K562 (cell line): Measurements from ENCODE around the gene MEA1. TPM values are rescaled to one million over a fixed set of nuclear protein-coding genes. Genes with fewer than 3 reads are reported as not detected.

Source experiments
- CHAMP1 ChIP-seq: fragments of 450-650 bp; IDR thresholded peaks from 2 replicates; pipeline ENCODE4 v1.6.1; 2016; ENCODE audit warnings: mild to moderate bottlenecking
- CTBP1 ChIP-seq: fragments of 450-650 bp; IDR thresholded peaks from 2 replicates; pipeline ENCODE4 v1.6.1; 2016; ENCODE audit warnings: borderline replicate concordance
- IFI16 ChIP-seq: fragments of 250-450 bp; sonication (Bioruptor Pico); IDR thresholded peaks from 2 replicates; pipeline ENCODE4 v2.1.2; 2022; ENCODE audit warnings: mild to moderate bottlenecking, inconsistent platforms
- JUND ChIP-seq, 2 experiments: IDR thresholded peaks; 2 replicates in 1 of 2; 3 replicates in 1 of 2; pipeline ENCODE4 v1.6.1; 2011; ENCODE audit warnings: borderline replicate concordance in 2 of 2, low read depth in 2 of 2, low read length in 2 of 2, improper control_type of control experiment in 1 of 2, missing biosample characterization in 1 of 2, missing genetic modification characterization in 1 of 2, missing genetic modification reagents in 1 of 2
- KHSRP ChIP-seq: fragments of 450-650 bp; IDR thresholded peaks from 2 replicates; pipeline ENCODE4 v1.6.1; 2017
- MAX ChIP-seq: sonication (generic); formaldehyde crosslinking; IDR thresholded peaks from 2 replicates; pipeline ENCODE4 v1.9.0; 2022; ENCODE audit warnings: mild to moderate bottlenecking, missing genetic modification reagents
- MAZ ChIP-seq, 2 experiments: fragments of 450-650 bp in 1 of 2; sonication (generic) in 1 of 2; formaldehyde crosslinking; IDR thresholded peaks in 1 of 2; conservative IDR thresholded peaks in 1 of 2; 2 replicates each; pipeline versions ENCODE4 v1.4.0 to v1.5.0; 2020; ENCODE audit warnings: mild to moderate bottlenecking in 1 of 2, missing genetic modification reagents in 1 of 2
- MCM7 ChIP-seq, 2 experiments: fragments of 450-650 bp; IDR thresholded peaks; 2 replicates each; pipeline ENCODE4 v1.6.1; 2016 to 2018
- MEF2D ChIP-seq: conservative IDR thresholded peaks from 2 replicates; pipeline ENCODE4 v1.6.1; 2016; ENCODE audit warnings: low read depth, missing genetic modification characterization, missing compliant biosample characterization
- MYNN ChIP-seq, 2 experiments: sonication (generic); formaldehyde crosslinking in 1 of 2; IDR thresholded peaks; 2 replicates each; pipeline versions ENCODE4 v1.5.0 to v1.6.1; 2016 to 2020; ENCODE audit warnings: antibody characterized with exemption in 1 of 2, missing genetic modification reagents in 1 of 2
- PTRF ChIP-seq: fragments of 450-650 bp; IDR thresholded peaks from 2 replicates; pipeline ENCODE4 v1.6.1; 2016; ENCODE audit warnings: mild to moderate bottlenecking, missing genetic modification characterization, missing compliant biosample characterization
- RBM39 ChIP-seq: fragments of 200-400 bp; formaldehyde crosslinking; optimal IDR thresholded peaks from 2 replicates; pipeline ENCODE3; 2018; ENCODE audit warnings: low read depth, low read length
- SPI1 ChIP-seq: IDR thresholded peaks from 2 replicates; pipeline ENCODE4 v1.6.1; 2011; ENCODE audit warnings: low read depth, low read length, control low read depth, borderline replicate concordance
- TCF3 ChIP-seq: sonication (generic); formaldehyde crosslinking; IDR thresholded peaks from 2 replicates; pipeline ENCODE4 v1.4.0; 2020; ENCODE audit warnings: mild to moderate bottlenecking, missing genetic modification reagents
- YY1 ChIP-seq, 3 experiments: IDR thresholded peaks; 2 replicates each; pipeline ENCODE4 v1.6.1; 2011; ENCODE audit warnings: low read length in 2 of 3, mild to moderate bottlenecking in 2 of 3, moderate library complexity in 2 of 3, borderline replicate concordance in 1 of 3, control low read depth in 1 of 3, low read depth in 1 of 3; ENCODE audit not compliant: insufficient read depth in 3 of 3, insufficient replicate concordance in 2 of 3, control insufficient read depth in 1 of 3, insufficient read length in 1 of 3; ENCODE audit errors: extremely low read depth in 1 of 3
- ZNF140 ChIP-seq: fragments of 250-450 bp; sonication (Bioruptor Pico); IDR thresholded peaks from 2 replicates; pipeline ENCODE4 v1.8.0; 2021; ENCODE audit warnings: moderate library complexity, mild to moderate bottlenecking, inconsistent platforms
- ZNF239 ChIP-seq: fragments of 250-450 bp; sonication (Bioruptor Pico); IDR thresholded peaks from 2 replicates; pipeline ENCODE4 v1.4.0; 2020; ENCODE audit warnings: mild to moderate bottlenecking
- ZNF280B ChIP-seq: fragments of 250-450 bp; sonication (Bioruptor Pico); IDR thresholded peaks from 2 replicates; pipeline ENCODE4 v1.5.1; 2021; ENCODE audit warnings: mild to moderate bottlenecking
- ZNF512 ChIP-seq: IDR thresholded peaks from 2 replicates; pipeline ENCODE4 v1.6.1; 2016; ENCODE audit warnings: missing genetic modification characterization, missing compliant biosample characterization
- ZNF586 ChIP-seq: fragments of 450-650 bp; formaldehyde crosslinking; conservative IDR thresholded peaks from 2 replicates; pipeline ENCODE4 v1.4.0; 2020; ENCODE audit warnings: mild to moderate bottlenecking, moderate library complexity
- polyA plus RNA-seq, 8 experiments: library from polyadenylated mRNA; depleted of rRNA in 4 of 8; stranded (reverse) in 5 of 8; unstranded in 3 of 8; fragments of >200 nt; fragmentation: Nextera tagmentation in 2 of 8; fragmentation: Illumina TruSeq in 1 of 8; extraction: Ambion mirVana in 2 of 8; extraction: Trizol in 1 of 8; gene quantifications; 2 replicates each; pipeline versions ENCODE4 v1.2.1 to v1.2.3, GENCODE V29; 2011 to 2014; ENCODE audit warnings: inconsistent platforms in 1 of 8, missing spikeins in 1 of 8
- total RNA-seq, 7 experiments: library from RNA; depleted of rRNA in 6 of 7; stranded (reverse); fragments of >200 nt in 6 of 7; fragmentation: Illumina TruSeq in 2 of 7; extraction: Trizol in 2 of 7; gene quantifications; 2 replicates each; pipeline versions ENCODE4 v1.2.1 to v1.2.3, GENCODE V29; 2011 to 2021; ENCODE audit warnings: low replicate concordance in 1 of 7

MEA1 gene
- total and polyA plus RNA-seq, 9 of the 15 experiments (the other 6 are each of a cell fraction or from before 2014, with no cell fraction given): 86.8 to 210 (median 152) TPM

- no peak for TF ChIP-seq RBM39
- TF ChIP-seq MEF2D (tag): no peak
- TF ChIP-seq ZNF586 (CRISPR knock-in tag): no peak
- no peak for TF ChIP-seq MCM7 (IDR thresholded peaks at IDR 0.05)
- TF ChIP-seq ZNF239 (CRISPR knock-in tag): no peak
- TF ChIP-seq ZNF140 (CRISPR knock-in tag): no peak
- TF ChIP-seq TCF3: 0 out of 2 replicates have a peak, but pooled peaks have one; percentile 7
- no peak for TF ChIP-seq CTBP1
- TF ChIP-seq CHAMP1: no peak
- no peak for TF ChIP-seq ZNF512 (tag)
- TF ChIP-seq MAZ (CRISPR knock-in tag; conservative IDR thresholded peaks at IDR 0.05 in 1 of 2, IDR thresholded peaks at IDR 0.05 in 1 of 2): 0 out of 4 replicates have a peak, but pooled peaks of 1 of the 2 experiments have one; percentile 33
- TF ChIP-seq MAX (CRISPR knock-in tag): peak; percentile 22; the same call in 1 of the 2 replicates
- TF ChIP-seq YY1 (IDR thresholded peaks at IDR 0.05; ENCODE audit: borderline replicate concordance in 1 of 3, control insufficient read depth in 1 of 3, extremely low read depth in 1 of 3, insufficient read depth in 3 of 3, insufficient read length in 1 of 3, insufficient replicate concordance in 2 of 3, low read depth in 1 of 3, low read length in 2 of 3): peak in 1 of 3 experiments; percentile 29
- TF ChIP-seq JUND (IDR thresholded peaks at IDR 0.05; ENCODE audit: borderline replicate concordance, low read depth, low read length): 0 out of 2 replicates have a peak, but pooled peaks have one; percentile 2
- peak; percentile 35; the same call in 1 of the 3 replicates for TF ChIP-seq JUND (tag; IDR thresholded peaks at IDR 0.05; ENCODE audit: borderline replicate concordance, low read depth, low read length)
- TF ChIP-seq KHSRP: no peak
- TF ChIP-seq SPI1: peak; percentile 62; the same call in 1 of the 2 replicates
- TF ChIP-seq MYNN (IDR thresholded peaks at IDR 0.05): peak; percentile 60; the same call in 1 of the 2 replicates
- TF ChIP-seq MYNN (CRISPR knock-in tag; IDR thresholded peaks at IDR 0.05): no peak
- TF ChIP-seq PTRF (tag): no peak
- no peak for TF ChIP-seq IFI16 (CRISPR knock-in tag)
- TF ChIP-seq ZNF280B (CRISPR knock-in tag): no peak
Measured at GRCh38 chr6:42987533-42988451, 26.0 kb downstream of the MEA1 start (continued).
